Fibroblast of lung (primary cell): ENCODE results near the gene SLC45A1. TPM values are rescaled to one million over a fixed set of nuclear protein-coding genes. Genes with fewer than 3 reads are reported as not detected.

Source experiments
- DNase-seq, 2 donors: peaks; one replicate each; pipeline versions ENCODE4 v3.0.0 to v3.0.0-alpha.2; 2010; ENCODE audit warnings: low read depth in 2 of 2
- H2AFZ ChIP-seq: 2 replicates; pipeline ENCODE4 v1.5.1; 2012; ENCODE audit warnings: low read length, control low read depth, inconsistent platforms
- H3K27ac ChIP-seq: 2 replicates; pipeline ENCODE4 v1.5.1; 2011; ENCODE audit warnings: low read length, control low read depth; ENCODE audit not compliant: insufficient read depth
- H3K27me3 ChIP-seq: 2 replicates; pipeline ENCODE4 v1.5.1; 2011; ENCODE audit warnings: mild to moderate bottlenecking, low read length; ENCODE audit not compliant: control insufficient read depth, insufficient read depth
- H3K36me3 ChIP-seq: 2 replicates; pipeline ENCODE4 v1.5.1; 2011; ENCODE audit warnings: low read length; ENCODE audit not compliant: control insufficient read depth, insufficient read depth
- H3K4me1 ChIP-seq: 2 replicates; pipeline ENCODE4 v1.5.1; 2011; ENCODE audit warnings: low read length; ENCODE audit not compliant: control insufficient read depth, insufficient read depth; ENCODE audit errors: extremely low read depth
- H3K4me2 ChIP-seq: 2 replicates; pipeline ENCODE4 v1.5.1; 2011; ENCODE audit warnings: low read length, control low read depth; ENCODE audit not compliant: insufficient read depth; ENCODE audit errors: extremely low read depth
- H3K4me3 ChIP-seq, 4 experiments: fragments of 200-600 bp in 1 of 4; sonication (generic) in 1 of 4; replicated peaks in 1 of 4; 2 replicates each; pipeline ENCODE4 v1.5.1; 2011 to 2016; ENCODE audit warnings: low read length in 4 of 4, low read depth in 3 of 4, mild to moderate bottlenecking in 3 of 4, control low read depth in 2 of 4, inconsistent platforms in 1 of 4, mixed read lengths in 1 of 4; ENCODE audit not compliant: insufficient read depth in 1 of 4; ENCODE audit errors: control extremely low read depth in 1 of 4
- H3K79me2 ChIP-seq: 2 replicates; pipeline ENCODE4 v1.5.1; 2012; ENCODE audit warnings: mild to moderate bottlenecking, low read length, inconsistent platforms; ENCODE audit not compliant: control insufficient read depth, insufficient read depth
- H3K9ac ChIP-seq: 2 replicates; pipeline ENCODE4 v1.5.1; 2011; ENCODE audit warnings: mild to moderate bottlenecking, low read length, control low read depth; ENCODE audit not compliant: insufficient read depth
- H3K9me3 ChIP-seq: 2 replicates; pipeline ENCODE4 v1.5.1; 2012; ENCODE audit warnings: low read depth, low read length; ENCODE audit not compliant: control insufficient read depth, insufficient read depth
- H4K20me1 ChIP-seq: 2 replicates; pipeline ENCODE4 v1.5.1; 2011; ENCODE audit warnings: low read length; ENCODE audit not compliant: control insufficient read depth, insufficient read depth; ENCODE audit errors: extremely low read depth
- CTCF ChIP-seq, 2 donors: IDR thresholded peaks in 1 of 2; conservative IDR thresholded peaks in 1 of 2; 1 replicate in 1 of 2; 2 replicates in 1 of 2; pipeline ENCODE4 v1.5.1; 2011 to 2012; ENCODE audit warnings: low read length in 2 of 2, control low read depth in 1 of 2, inconsistent platforms in 1 of 2, low read depth in 1 of 2, mild to moderate bottlenecking in 1 of 2
- EZH2 ChIP-seq: IDR thresholded peaks from 2 replicates; pipeline ENCODE4 v1.5.1; 2012; ENCODE audit warnings: low read length, control low read depth, mild to moderate bottlenecking; ENCODE audit errors: missing control alignments
- polyA plus RNA-seq, 2 donors: library from polyadenylated mRNA; depleted of rRNA in 1 of 2; stranded (reverse) in 1 of 2; unstranded in 1 of 2; fragments of >200 nt; gene quantifications; 2 replicates each; pipeline ENCODE4 v1.2.1, GENCODE V29; 2011 to 2012; ENCODE audit warnings: missing spikeins in 1 of 2
- total RNA-seq: library from RNA; depleted of rRNA; stranded (reverse); fragments of >200 nt; gene quantifications from 2 replicates; pipeline ENCODE4 v1.2.1, GENCODE V29; 2014

Gene SLC45A1
- total and polyA plus RNA-seq, 2 donors (not counting 1 experiment from before 2014, with no cell fraction given) = 2.1 to 2.6 TPM

GRCh38 chr1:8359617-8360481 lies 41.9 kb downstream of the SLC45A1 start:
- Histone ChIP-seq H3K36me3 (peaks cover 69% of the 10 kb centered on the region), H3K9me3 (no peaks in the 10 kb centered on the region), H3K4me1 (peaks cover 14% of the 10 kb centered on the region), H3K9ac (no peak overlapping the region), H2AFZ (no peak overlapping the region), H4K20me1 (no peaks in the 10 kb centered on the region), H3K27me3 (no peaks in the 10 kb centered on the region), H3K27ac (no peak overlapping the region), H3K4me2 (no peak overlapping the region), H3K79me2 (no peaks in the 10 kb centered on the region), H3K4me3 (no peak overlapping the region)
- no peak for DNase-seq
- TF ChIP-seq EZH2 (no peak), CTCF (conservative IDR thresholded peaks at IDR 0.05 in 1 of 2, IDR thresholded peaks at IDR 0.05 in 1 of 2; ENCODE audit: low read depth in 1 of 2, low read length in 2 of 2) (no peak)

- Histone ChIP-seq H3K9ac (no peak overlapping the region), H3K4me3 (no peak overlapping the region), H3K27ac (no peak overlapping the region), H3K9me3 (no peaks in the 10 kb centered on the region), H4K20me1 (no peaks in the 10 kb centered on the region), H3K4me2 (no peak overlapping the region), H3K27me3 (no peaks in the 10 kb centered on the region), H3K79me2 (no peaks in the 10 kb centered on the region), H3K4me1 (peaks cover 14% of the 10 kb centered on the region), H3K36me3 (peaks cover 70% of the 10 kb centered on the region), H2AFZ (no peak overlapping the region)
- TF ChIP-seq CTCF (conservative IDR thresholded peaks at IDR 0.05 in 1 of 2, IDR thresholded peaks at IDR 0.05 in 1 of 2; ENCODE audit: low read depth in 1 of 2, low read length in 2 of 2) (no peak), EZH2 (no peak)
- no peak for DNase-seq
Observed at GRCh38 chr1:8360493-8361197, 42.7 kb downstream of the SLC45A1 start.

- Histone ChIP-seq H3K4me2 (no peak overlapping the region), H3K36me3 (peaks cover 67% of the 10 kb centered on the region)
Observed at GRCh38 chr1:8361198-8361849, 43.4 kb downstream of the SLC45A1 start.

More at GRCh38 chr1:8361198-8361849, 43.4 kb downstream of the SLC45A1 start:
- peaks cover 5% of the 10 kb centered on the region for H3K79me2 ChIP-seq
- H3K4me3 ChIP-seq = no peak overlapping the region
- H3K9me3 ChIP-seq = no peaks in the 10 kb centered on the region
- H3K9ac ChIP-seq = no peak overlapping the region
- no peaks in the 10 kb centered on the region for H4K20me1 ChIP-seq
- DNase-seq = no peak
- no peak overlapping the region for H3K27ac ChIP-seq
- peaks cover 14% of the 10 kb centered on the region for H3K4me1 ChIP-seq
- H3K27me3 ChIP-seq = no peaks in the 10 kb centered on the region
- no peak for TF ChIP-seq EZH2
- TF ChIP-seq CTCF (conservative IDR thresholded peaks at IDR 0.05 in 1 of 2, IDR thresholded peaks at IDR 0.05 in 1 of 2; ENCODE audit: low read depth in 1 of 2, low read length in 2 of 2) = no peak
- no peak overlapping the region for H2AFZ ChIP-seq
